GM19240 (cell line): ENCODE measurements around the gene EIF2AK3.
A peak's percentile ranks its signal among the peaks of the same experiment; 100 is the strongest.
"Not testable (repeated sequence)": the region's sequence is repeated elsewhere in the genome, so short reads cannot be mapped to it uniquely, and the experiment has no call there.

ENCODE experiments used
- DNase-seq: peaks from one replicate; pipeline ENCODE4 v3.0.0; 2011; ENCODE audit warnings: low spot score; ENCODE audit not compliant: insufficient read length

The EIF2AK3 gene

GRCh38 chr2:88599527-88599926, 27.7 kb downstream of the EIF2AK3 start:
- DNase-seq = no peak

DNA sequence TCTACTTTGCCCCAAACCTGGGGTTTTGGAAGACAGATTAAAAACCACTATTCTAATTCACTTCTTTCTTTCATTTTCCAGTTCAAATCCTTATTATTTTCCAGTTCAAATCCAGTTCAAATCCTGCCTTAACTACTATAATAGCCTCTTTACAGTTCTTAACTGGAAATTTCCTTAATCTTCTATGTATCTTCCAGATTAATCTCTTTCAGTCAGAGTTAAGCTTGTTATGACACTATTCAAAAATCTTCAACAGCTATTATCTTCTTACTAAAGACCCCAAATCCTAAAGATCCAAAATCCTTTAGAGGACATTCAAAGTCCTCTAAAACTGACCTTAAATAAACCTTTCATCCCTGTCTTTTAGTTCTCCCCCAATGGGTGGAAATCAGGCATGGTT, 30.1 kb downstream of the EIF2AK3 start:
- no peak for DNase-seq

- no peak for DNase-seq
These were observed 31.0 kb downstream of the EIF2AK3 start for GRCh38 chr2:88596141-88596830.

GRCh38 chr2:88591698-88592097, 35.6 kb downstream of the EIF2AK3 start:
- DNase-seq = no peak

- DNase-seq = peak; percentile 12
These were observed 36.2 kb downstream of the EIF2AK3 start for GRCh38 chr2:88590998-88591613.

- no peak for DNase-seq
These were observed 41.3 kb downstream of the EIF2AK3 start for GRCh38 chr2:88585969-88586368.

GRCh38 chr2:88582030-88582429, 45.2 kb downstream of the EIF2AK3 start:
- DNase-seq = no peak

DNA sequence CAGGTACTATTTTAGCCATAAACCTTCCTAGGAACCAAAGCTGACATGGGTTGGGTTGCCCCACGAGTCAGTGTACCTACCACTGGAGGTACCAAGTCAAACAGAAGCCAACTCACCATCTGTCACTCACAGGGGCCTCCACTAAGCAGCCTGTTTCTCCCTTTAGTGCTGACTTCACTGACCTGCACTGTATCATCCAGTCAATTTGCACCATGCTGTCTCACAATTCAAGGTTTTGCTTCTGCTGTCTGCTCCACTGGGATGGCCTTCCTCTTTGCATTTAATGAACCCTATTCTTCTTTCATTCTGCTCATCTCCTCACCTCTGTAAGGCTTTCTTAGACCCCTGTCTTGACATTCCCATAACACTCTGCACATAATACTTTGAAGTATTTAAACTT, 47.2 kb downstream of the EIF2AK3 start:
- no peak for DNase-seq

DNA sequence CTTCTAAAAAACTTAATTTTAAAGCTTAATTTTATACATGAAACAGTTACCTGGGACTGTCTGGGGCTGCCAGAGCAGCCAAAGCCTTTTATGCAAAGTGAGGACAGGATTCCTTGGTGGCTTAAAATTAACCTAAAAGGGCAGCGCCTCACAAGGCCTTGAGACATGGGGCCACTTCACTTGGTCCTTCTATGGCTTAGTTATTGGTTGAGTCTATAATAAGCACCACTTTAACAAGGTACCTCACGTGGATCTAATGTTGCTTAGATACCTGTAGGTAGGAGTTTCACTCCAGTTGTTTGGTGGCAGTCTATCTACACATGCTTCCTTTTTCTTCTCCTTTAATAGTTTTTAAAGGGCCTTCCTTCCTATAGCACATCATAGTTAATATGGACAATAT, 51.6 kb downstream of the EIF2AK3 start:
- no peak for DNase-seq

DNA sequence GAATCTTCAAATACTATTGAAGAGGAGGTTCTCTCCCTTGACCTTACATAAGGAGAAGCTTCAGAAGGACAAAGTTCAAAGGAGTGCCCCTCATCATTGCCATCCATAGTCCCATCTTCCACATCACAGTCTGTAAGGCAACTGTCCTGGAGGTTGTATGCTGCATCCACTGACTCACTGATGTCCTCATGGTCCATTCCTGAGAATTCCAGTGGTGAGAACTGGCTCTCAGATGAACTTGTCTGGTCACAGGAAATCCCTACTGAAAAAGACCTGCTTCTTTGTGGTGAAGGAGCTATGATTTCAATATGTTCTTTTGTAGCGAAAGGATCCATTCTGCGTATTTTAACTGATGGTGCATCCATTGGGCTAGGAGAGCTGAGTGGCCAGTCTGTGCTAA, 52.2 kb downstream of the EIF2AK3 start:
- no peak for DNase-seq

DNA sequence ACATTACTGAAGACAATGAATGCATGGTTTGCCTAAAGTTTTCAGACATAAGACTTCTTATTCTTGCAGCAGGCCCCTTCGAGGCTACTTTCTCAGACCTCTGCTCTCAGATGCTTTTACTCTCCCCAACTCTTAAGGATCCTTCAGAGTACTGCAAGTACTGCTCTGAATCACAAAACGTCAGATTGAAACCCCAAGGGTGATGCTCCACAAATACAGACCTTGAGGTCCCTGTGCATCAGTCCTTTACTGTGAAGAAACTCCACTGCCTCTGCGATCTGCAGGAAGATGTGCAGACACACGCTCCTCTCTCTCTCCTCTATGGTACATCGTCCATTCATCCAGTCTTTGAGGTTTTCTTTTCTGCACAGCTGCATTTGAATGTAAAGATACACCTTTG, 52.8 kb downstream of the EIF2AK3 start:
- DNase-seq = no peak

GRCh38 chr2:88568179-88568578, 59.1 kb downstream of the EIF2AK3 start:
- DNase-seq = no peak

DNA sequence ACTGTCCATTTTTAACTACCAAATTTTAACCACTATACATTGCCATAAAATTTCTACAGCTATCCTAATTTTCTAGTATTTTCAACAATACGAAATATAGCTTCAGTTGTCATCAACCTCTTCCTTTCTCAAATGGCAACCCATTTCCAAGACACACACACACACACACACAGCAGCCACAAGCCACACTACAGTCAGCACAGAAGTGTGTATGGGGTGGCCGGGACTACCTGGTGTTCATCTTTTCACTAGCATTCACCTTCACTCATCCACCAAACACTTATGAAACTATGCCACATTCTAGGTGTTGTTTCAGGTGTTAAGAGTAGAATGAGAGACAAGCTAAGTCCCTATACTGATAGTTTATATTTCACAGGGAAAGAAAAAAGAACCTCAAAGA, 62.9 kb downstream of the EIF2AK3 start:
- DNase-seq = no peak

- no peak for DNase-seq
These were observed 64.1 kb downstream of the EIF2AK3 start for GRCh38 chr2:88563129-88563528.

DNA sequence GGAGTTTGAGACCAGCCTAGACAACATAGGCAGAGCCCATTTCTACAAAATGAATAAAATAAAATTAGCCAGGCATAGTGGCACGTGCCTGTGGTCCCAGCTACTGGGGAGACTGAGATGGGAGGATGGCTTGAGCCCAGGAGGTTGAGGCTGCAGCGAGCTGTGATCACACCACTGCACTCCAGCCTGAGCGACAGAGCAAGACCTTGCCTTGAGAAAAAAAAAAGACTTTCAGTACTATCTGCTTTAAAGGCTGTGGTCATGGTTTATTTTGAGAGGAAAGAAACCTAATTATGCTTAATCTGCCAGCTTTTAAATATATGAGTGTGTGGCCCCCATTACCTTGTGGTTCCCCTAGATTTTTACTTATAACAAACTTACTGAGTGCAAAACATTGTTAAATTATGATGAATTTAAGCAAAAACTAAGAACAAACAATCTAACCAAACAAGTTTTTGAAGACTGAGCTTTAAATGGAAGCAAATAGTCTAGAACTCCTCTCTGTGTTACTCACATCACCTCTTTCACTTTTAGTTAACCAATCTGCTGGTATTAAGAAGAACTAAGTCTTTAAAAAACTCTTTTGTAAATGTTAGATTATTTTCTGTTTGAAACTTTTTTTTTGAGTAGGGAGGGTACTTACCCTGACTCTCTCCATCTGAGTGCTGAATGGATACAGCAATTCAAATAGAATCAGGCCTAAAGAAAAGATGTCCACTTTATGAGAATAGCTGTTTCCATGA, 65.4 kb downstream of the EIF2AK3 start:
- no peak for DNase-seq

DNA sequence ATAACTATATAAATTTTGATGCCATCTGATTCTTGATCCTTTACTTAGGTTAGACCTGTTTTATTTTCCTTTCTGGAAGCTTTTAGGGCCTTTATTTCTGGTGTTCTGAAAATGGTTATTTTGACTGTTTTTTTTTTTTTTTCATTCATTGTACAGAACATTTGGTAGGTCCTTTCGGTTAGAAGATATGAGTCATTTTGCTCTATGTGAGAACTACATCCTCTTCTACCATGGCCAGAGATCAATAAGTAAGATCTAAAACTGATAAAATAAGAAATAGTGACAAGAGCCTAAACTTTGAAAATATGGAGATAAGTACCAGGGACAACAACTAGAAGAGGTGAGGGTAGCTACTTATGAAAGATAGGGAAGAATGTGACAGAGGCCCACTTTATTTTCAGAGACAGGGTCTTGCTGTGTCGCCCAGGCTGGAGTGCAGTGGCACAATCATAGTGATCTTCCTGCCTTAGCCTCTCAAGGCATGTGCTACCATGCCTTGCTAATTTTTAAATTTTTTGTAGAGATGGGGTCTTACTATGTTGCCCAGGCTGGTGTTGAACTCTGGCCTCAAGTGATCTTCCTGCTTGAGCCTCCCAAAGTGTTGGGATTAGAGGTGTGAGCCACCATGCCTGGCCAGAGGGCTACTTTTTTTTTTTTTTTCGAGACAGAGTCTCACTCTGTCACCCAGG, 66.5 kb downstream of the EIF2AK3 start:
- DNase-seq = no peak

DNA sequence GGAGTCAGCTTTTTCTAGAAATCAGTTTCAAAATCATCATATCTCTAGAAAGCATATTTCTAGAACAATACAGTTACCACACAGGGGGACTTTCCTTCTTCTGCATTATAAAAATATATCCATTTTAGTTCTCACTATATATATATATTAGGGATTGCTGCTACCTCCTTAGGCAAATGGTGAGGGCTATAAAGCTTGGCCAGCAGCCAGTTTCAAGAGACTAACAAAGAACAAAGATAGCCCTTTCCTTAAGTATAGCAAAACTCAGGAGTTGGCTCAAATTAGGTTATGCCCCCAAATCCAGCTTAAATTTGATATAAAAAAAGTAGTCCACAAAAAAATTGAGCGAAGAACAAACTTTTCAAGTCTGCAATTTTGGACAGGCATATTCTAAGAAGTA, 70.0 kb downstream of the EIF2AK3 start:
- DNase-seq = no peak

DNA sequence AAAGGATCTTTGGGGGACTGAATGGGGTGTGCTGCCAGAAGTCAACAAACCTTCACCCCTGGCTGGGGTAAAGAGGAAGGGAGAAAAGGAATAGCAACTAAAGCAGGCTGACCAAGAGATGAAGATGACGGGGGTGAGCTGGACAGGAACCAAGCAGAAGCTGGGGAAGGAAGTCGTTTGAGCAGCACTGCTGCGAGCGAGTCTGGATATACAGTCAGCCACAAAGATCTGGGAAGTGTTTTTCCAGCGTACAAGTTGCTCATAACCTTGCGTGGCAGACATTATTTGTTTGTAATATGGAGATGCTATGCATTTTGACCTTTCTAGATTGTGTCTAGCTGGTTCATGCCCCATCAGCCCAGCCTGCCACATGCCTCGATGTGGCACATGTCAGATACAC, 71.2 kb downstream of the EIF2AK3 start:
- DNase-seq = no peak

DNA sequence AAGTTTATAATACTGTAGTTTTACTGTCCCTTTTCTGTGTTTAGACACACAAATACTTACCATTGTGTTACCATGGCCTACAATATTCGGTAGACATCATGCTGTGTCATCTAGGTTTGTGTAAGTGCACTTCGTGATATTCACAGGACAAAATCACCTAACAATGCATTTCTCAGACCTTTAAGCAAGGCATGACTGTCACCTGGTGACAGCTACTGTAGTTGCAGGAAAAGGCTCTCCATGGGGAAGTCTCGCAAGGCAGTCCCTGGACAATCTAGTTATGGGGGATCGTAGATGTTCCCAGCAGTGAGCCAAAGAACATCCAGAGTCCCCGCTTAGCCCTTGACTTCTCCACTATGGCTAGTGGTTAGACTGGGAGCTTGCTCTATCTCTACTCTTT, 73.1 kb downstream of the EIF2AK3 start:
- no peak for DNase-seq

DNA sequence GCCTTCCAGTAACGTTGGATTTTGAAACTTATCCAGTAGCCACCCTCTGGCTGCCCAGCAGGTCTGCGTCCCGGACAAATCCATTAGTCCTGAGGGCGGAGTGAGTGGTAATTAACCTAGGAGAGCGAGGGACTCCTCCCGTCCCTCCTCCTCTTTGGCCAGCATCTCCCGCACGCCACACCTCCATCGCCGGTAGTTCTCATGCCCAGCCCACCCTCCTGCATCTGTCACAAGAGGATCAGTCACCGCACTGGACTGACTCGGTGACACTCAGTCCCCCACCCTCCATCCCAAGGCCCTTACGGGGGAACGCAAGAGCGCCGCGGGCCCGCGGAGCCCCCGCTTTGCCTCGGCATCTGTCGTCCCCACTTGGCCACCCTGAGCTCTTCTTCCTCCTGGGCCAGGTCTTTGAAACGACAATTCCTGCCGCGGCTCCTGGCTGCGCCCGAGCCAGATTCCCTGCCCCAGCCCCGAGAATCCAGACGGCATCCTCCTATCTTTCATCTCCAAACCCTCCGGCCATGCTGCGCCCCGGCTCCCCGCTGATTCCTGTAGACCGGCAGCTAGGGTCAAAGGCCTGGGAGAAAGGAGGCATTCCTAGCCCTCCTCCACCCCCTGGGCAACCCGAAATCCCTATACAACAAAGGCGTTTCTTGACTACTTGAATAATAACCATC, 77.5 kb downstream of the EIF2AK3 start:
- DNase-seq = no peak

- not testable (repeated sequence) for DNase-seq
These were observed 81.0 kb downstream of the EIF2AK3 start for GRCh38 chr2:88546291-88546690.

GRCh38 chr2:88545118-88545517, 82.1 kb downstream of the EIF2AK3 start:
- no peak for DNase-seq
